GM12872 (cell line): Measurements from ENCODE around the gene PLA2G7.

Source experiments
- CTCF ChIP-seq: IDR thresholded peaks from 3 replicates; pipeline ENCODE4 v1.5.1; 2011; ENCODE audit warnings: low read depth, mild to moderate bottlenecking, low read length, moderate library complexity; ENCODE audit not compliant: insufficient read depth

Gene PLA2G7

GRCh38 chr6:46756469-46757213 is 21.5 kb upstream of the PLA2G7 start:
- TF ChIP-seq CTCF = no peak

GRCh38 chr6:46755865-46756264 is 20.7 kb upstream of the PLA2G7 start:
- TF ChIP-seq CTCF = no peak

GRCh38 chr6:46751658-46752057 is 16.5 kb upstream of the PLA2G7 start:
- TF ChIP-seq CTCF = no peak

- no peak for TF ChIP-seq CTCF
These were observed 14.6 kb upstream of the PLA2G7 start for GRCh38 chr6:46749731-46750130.

GRCh38 chr6:46748940-46749503 is 13.8 kb upstream of the PLA2G7 start:
- TF ChIP-seq CTCF = no peak

- TF ChIP-seq CTCF = no peak
These were observed 11.5 kb upstream of the PLA2G7 start, which contains the start of gene ANKRD66 for GRCh38 chr6:46746696-46747095. Gene ANKRD66, plus strand, starts transcription at chr6:46746933. Its CDS starts 5,016 bp downstream, at chr6:46751949.

GRCh38 chr6:46745973-46746372 is 10.8 kb upstream of the PLA2G7 start:
- TF ChIP-seq CTCF = no peak
